8988T (cell line): ENCODE measurements around the gene CAMSAP1.

Experiments used
- DNase-seq: peaks from one replicate; pipeline ENCODE4 v3.0.0; 2011

CAMSAP1 gene

DNA sequence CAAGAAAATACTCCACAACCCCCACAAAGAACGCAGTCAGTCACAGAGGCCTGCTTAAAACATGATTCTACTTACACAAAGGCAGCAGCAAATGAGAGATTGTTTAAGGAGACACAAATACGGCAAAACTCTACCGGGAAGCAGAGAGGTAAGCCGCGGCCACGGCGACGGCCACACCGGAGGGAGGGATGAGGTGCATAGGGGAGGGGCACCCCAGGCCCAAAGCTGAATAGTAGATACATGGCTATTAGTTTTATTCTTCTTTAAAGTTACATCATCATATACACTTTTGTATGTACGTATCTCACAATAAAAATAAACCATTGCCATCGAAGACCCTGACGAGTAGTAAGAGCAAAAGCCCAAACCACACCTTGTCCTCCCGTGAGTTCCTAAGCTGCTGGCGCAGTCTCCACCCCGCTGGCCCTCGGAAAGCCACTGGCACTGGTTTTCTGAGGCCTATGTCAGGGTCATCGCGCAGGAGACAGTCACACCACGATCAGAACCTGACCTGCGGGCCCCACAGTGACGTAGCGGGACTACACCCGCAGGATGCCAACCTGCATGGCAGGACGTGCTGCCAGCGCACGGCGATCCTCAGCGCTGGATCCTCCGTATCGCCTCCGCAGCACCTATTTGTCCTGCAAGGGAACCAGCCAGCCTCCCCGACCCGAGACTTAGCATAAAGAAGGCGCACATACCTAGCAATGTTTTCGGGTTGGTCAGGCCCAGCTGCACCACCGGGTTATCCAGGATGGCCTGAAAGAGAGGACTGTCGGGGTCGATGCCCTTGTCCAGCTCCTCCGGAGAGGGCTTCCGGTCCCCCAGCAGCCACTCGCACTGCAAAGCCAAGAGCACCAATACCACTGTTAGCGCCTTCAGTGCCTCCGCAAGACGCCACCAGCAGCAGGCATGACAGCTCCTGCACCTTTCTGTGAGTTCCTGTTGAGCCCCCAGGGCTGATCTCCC lies 30.5 kb upstream of the CAMSAP1 start:
- DNase-seq = no peak

DNA sequence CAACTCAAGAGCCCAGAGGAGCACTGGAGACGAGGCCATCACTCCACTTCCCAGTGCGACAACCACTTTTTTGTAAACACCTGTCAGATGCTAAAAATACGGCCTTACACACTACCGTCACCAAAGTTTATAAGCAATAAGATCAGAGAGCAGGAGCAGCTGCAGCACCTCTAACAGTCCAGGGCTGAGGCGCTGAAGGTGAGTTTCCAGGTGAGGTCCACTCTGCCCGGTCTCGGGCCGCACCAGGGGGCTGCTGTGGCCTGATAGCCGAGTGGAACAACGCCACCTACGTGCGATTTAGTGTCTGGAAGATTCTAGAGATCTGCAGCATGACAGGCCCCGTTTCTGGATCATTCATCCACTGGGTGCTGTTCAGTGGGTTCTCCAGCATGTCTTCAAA lies 25.8 kb upstream of the CAMSAP1 start:
- no peak for DNase-seq

DNA sequence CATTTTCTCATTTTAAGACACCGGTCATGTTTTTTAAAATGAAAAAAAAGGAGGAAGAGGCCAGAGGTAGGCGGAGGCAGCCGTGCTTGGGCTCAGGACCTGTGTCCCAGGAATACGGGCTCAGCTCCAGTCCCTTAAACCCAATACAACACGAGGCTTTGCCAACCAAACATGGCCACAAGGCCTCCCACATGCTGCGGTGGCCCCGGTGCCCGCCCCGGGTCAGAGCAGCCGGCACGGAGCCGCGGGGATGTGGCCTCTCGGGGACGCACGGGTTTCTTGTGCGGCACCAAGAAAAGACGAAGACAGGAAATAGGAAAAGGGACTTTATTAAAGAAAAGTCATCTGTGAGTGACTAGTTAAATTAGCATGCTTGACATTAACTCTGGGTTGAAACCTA lies 25.3 kb upstream of the CAMSAP1 start:
- DNase-seq = no peak

DNA sequence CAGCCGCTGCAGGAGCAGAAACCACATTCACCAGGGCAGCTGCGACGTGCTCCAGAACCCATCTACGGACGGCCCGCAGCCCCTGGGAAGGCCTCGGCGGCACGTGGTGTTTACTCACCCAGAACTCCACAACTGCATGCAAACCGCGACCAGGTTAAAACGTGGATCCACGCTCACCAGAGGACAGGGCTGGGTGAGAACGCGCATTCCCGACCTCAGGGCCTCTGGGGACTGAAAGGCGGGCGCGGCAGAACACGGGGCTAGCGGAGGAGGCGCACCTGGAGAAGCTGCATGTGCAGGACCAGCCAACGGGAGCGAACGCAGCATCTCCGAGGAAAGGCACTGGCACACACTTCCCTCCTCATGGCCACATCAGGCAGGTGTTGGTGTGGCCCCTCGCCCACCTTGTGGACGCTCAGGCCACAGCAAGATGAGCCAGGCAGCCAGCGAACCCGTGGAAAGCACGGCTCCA lies 24.0 kb upstream of the CAMSAP1 start:
- DNase-seq = no peak

DNA sequence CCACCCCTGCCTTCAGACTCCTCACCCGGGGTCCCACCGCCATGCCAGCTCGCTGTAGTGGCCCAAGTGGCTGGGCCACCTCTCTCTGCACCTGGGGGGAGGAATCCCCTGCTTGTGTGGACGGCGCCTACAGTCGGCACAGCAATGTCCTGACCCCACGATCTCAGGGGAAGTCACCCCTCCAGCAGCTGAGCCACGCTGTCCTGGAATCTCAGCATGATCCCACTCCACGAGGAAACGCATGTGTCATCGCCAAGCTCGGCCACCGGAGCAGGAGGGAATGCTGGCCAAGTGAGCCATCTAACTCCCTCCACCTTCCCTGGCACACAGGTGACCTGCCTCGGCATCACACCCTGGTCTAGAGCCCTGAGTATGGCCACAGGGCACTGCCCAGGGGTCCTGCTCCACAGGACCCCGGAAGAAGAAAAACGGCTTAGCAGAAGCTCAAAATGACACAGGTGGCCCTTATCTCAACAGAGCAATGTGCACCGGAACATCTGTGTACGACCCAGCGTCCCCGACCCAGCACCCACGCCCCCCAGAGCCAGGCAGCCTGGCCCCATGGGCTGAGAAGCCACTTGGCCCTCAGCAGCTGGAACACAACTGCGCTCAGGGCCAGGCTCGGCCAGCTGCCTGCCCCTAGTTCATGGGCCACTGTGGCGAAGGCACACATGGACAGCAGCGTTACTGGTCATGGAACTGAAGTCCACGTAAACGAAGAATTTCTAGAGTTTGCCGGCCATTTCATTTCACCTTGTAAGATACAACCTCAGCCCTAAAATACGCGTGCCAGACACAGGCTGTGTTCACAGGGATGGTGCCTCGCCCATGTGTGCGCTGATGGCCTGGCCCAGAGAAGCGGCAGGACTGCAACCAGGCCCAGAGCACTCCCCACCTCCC lies 23.4 kb upstream of the CAMSAP1 start:
- DNase-seq = no peak

- DNase-seq = no peak
Observed at GRCh38 chr9:135929656-135930445, 22.5 kb upstream of the CAMSAP1 start.

DNA sequence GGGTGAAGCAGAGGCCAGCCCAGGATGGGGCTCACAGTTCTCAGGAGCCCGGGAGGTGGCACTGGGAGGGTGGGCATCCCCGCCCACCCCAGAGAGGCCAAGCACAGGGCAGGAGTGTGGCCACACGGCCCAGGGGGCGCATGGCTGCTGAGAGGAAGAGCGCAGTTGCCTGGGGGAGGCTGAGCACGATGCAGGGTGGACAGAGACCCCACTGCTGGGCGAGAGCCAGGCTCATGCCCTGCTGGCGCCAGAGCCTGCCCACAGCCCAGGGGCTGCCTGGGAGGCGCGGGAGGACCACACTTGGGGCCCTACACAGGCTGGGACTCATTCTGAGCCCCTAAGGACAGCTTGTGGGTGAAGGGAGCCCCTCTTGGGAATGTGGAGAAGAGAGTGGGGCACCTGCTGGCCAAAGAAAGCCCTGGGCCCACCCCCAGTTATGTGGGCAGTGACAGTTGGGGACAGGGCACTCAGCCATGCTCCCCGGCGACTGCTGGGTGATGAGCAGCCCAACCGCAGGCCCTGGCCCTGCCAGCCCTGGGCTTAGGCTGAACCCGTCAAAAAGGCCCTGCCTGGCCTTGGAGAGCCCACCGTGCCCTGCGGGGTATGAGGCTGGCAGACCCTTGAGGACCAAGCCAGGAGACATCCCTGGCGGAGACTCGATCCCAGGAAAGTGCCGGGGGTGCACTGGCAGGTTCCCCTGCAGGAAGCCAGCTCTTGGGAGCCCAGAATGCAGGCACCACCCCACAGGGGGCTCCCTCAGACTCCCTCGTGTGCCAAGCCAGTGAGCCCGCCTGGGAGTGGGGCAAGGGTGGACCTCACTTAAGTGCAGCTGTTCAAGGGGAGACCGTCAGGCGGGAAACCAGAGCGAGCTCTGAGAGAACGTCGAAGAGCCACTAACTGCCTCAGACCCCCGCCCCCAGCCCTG lies 21.6 kb upstream of the CAMSAP1 start:
- no peak for DNase-seq

DNA sequence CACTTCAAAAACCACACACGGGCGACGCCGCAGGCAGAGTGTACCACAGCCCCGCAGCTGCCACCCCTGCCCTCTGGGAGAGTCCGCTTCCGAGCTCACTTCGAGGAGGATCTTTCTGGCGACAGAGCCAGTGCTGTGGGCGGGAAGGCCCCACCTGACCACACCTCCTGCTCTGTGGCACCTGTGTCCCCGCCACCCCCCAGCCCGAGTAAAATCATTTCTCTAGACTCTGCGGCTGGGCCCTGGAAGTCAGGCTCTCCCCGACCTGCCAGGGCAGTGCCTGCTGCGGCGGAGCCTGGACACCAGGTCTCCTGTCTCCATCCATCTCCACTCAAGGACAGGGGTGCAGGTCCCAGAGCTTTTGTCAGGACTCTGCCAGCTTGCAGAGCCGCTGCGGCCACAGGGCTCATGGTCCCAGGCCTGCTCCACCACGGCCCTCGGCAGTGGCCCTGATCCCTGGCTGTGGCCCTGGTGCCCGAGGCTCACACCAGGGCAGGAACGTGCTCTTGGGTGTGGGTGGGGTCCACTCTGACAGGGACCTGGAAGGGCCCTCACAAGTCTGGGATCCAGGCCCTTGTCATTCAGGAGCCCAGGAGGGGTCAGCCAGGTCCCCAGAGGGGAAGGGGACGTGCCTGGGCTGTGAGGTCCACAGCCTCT lies 20.9 kb upstream of the CAMSAP1 start:
- DNase-seq = no peak

DNA sequence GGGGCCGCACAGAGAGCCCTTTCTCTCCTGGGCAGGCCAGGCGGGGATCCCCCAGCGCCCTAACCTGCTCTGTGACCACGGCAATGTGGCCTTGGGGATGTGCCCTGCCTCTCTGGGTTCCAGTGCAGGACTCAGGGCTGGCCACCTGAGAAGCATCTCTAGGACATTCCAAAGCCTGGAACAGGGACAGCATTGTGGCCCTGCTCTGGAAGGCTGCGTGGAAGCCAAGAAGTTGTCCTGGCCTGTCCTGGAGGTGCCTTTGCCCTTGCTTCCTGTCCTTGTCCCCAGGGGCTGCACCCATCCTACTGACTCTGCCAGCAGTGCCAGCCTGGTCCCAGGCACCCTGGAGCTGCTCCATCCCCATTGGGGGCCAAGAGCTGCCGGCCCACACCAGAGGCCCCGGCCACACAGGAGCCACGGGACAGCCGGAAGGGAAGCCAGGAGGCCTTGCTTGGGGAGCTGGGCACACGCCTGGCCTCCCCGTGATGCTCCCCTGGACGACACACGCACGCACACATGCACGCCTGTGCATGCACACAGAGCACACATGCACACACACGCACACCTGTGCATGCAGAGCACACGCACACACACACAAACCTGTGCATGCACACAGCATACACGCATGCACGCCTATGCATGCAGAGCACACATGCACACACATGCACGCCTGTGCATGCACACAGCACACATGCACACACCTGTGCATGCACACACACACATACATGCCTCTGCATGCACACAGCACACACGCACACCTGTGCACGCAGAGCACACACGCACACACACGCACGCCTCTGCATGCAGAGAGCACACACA lies 20.1 kb upstream of the CAMSAP1 start:
- no peak for DNase-seq

DNA sequence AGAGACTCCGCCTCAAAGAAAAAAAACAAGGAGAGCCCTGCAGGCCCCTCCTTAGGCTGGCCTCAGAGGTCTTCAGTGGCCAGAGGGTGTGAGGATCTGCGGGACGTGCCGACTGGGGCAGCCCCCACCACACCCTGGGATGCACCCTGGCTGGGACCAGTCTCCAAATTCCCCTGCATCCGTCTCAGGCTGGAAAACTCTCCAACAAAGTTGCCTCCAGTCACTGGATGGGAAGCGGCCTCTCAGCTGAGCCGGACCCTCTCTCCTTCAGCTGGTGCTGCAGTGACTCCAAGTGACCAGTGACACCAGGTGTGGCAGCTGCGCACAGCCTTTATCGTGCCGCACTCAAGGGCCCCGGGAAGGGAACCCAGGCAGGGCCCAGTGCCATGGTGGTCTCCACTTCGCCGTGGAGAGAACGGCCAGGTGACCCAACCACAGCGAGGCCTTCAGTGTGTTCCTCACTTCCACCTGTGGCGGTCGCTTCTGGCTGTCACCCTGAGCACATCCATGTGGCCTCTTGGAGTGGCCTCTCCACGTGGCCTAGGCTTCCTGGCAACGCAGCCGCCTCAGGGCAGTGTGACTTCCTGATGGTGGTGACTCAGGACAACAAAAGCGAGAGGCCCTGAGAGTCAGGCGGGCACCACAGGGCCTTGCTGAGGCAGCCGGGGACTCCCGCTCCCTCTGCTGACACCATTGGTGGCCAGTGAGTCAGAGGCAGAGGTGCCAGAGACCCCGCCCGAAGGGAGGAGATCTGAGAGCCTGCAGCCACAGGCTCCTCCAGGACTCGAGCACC lies 19.3 kb upstream of the CAMSAP1 start:
- peak; percentile 93 for DNase-seq

- no peak for DNase-seq
Observed at GRCh38 chr9:135925496-135926133, 18.3 kb upstream of the CAMSAP1 start.

- no peak for DNase-seq
Observed at GRCh38 chr9:135924628-135925338, 17.4 kb upstream of the CAMSAP1 start.

- DNase-seq = no peak
Observed at GRCh38 chr9:135923508-135923907, 16.2 kb upstream of the CAMSAP1 start.

DNA sequence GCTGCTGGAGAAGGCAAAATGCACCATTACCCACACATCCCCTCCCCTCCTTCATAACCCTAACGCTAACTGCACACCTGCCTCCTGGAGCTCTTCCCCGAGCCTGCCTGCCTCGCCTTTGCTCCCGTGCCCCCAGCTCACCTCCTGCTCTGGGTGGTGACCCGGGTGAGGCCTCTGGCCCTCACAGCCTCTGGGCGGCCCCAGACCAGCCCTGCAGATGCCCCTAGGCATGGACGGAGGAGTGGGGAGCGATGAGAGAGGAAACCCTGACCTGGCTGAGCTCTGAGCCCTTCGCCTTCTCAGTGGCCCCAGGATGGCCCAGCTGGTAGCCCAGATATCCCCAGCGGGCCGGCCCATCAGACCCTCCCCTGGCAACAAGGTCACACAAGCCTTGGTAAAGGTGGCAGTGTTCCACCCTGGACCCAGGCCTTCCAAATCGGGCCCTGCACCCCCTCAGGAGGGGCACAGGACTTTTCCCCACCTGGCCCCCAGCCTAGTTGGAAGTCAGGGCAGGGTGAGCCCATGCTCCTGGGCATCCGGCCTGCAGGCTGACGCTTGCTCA lies 14.5 kb upstream of the CAMSAP1 start:
- no peak for DNase-seq

GRCh38 chr9:135920973-135921585 lies 13.7 kb upstream of the CAMSAP1 start:
- no peak for DNase-seq

- DNase-seq = no peak
Observed at GRCh38 chr9:135920256-135920930, 13.0 kb upstream of the CAMSAP1 start.
